Osteoblast (primary cell): ENCODE data around the gene ADCY7. TPM values are rescaled to one million over a fixed set of nuclear protein-coding genes. Genes with fewer than 3 reads are reported as not detected.

Source experiments
- DNase-seq: peaks from one replicate; pipeline ENCODE4 v3.0.0; 2011; ENCODE audit warnings: low spot score, mixed read lengths; ENCODE audit not compliant: insufficient read length; ENCODE audit errors: missing footprints
- H2AFZ ChIP-seq: 2 replicates; pipeline ENCODE4 v1.6.0; 2011; ENCODE audit warnings: mild to moderate bottlenecking, low read length
- H3K27ac ChIP-seq: 2 replicates; pipeline ENCODE4 v1.5.1; 2011; ENCODE audit warnings: mild to moderate bottlenecking, low read depth, low read length, moderate library complexity
- H3K27me3 ChIP-seq: 2 replicates; pipeline ENCODE4 v1.6.0; 2012; ENCODE audit warnings: mild to moderate bottlenecking, control low read depth, inconsistent platforms, low read length, moderate library complexity; ENCODE audit not compliant: insufficient read depth
- H3K36me3 ChIP-seq: 2 replicates; pipeline ENCODE4 v1.5.1; 2011; ENCODE audit warnings: mild to moderate bottlenecking, low read length, control low read depth, moderate library complexity; ENCODE audit not compliant: insufficient read depth
- H3K4me1 ChIP-seq: 2 replicates; pipeline ENCODE4 v1.5.1; 2011; ENCODE audit warnings: mild to moderate bottlenecking, low read length, control low read depth, moderate library complexity; ENCODE audit not compliant: insufficient read depth
- H3K4me2 ChIP-seq: 2 replicates; pipeline ENCODE4 v1.6.0; 2011; ENCODE audit warnings: mild to moderate bottlenecking, low read length; ENCODE audit not compliant: insufficient read depth
- H3K4me3 ChIP-seq: fragments of 200-600 bp; sonication (generic); 3 replicates; pipeline ENCODE4 v1.5.1; 2012; ENCODE audit warnings: mild to moderate bottlenecking, low read length, inconsistent platforms; ENCODE audit not compliant: insufficient read depth
- H3K79me2 ChIP-seq: 2 replicates; pipeline ENCODE4 v1.6.0; 2012; ENCODE audit warnings: mild to moderate bottlenecking, low read length, control low read depth, inconsistent platforms; ENCODE audit not compliant: insufficient read depth
- H3K9me3 ChIP-seq: 2 replicates; pipeline ENCODE4 v1.5.1; 2011; ENCODE audit warnings: low read depth, low read length, control low read depth
- H4K20me1 ChIP-seq: 2 replicates; pipeline ENCODE4 v1.6.0; 2012; ENCODE audit warnings: mild to moderate bottlenecking, low read length, control low read depth; ENCODE audit not compliant: insufficient read depth
- total RNA-seq: library from RNA; depleted of rRNA; stranded (reverse); fragments of >200 nt; gene quantifications from 2 replicates; pipeline ENCODE4 v1.2.3, GENCODE V29; 2012
- TF ChIP-seq, protein P1 (sequence below): IDR thresholded peaks from 2 replicates; pipeline ENCODE4 v1.5.1; 2011; ENCODE audit warnings: mild to moderate bottlenecking, low read depth, low read length, moderate library complexity; ENCODE audit errors: extremely low read depth

Gene ADCY7
- total RNA-seq, 1 donor: 51.0 TPM

GRCh38 chr16:50316102-50316847 is 49.9 kb downstream of the ADCY7 start:
- TF ChIP-seq, protein P1, sequence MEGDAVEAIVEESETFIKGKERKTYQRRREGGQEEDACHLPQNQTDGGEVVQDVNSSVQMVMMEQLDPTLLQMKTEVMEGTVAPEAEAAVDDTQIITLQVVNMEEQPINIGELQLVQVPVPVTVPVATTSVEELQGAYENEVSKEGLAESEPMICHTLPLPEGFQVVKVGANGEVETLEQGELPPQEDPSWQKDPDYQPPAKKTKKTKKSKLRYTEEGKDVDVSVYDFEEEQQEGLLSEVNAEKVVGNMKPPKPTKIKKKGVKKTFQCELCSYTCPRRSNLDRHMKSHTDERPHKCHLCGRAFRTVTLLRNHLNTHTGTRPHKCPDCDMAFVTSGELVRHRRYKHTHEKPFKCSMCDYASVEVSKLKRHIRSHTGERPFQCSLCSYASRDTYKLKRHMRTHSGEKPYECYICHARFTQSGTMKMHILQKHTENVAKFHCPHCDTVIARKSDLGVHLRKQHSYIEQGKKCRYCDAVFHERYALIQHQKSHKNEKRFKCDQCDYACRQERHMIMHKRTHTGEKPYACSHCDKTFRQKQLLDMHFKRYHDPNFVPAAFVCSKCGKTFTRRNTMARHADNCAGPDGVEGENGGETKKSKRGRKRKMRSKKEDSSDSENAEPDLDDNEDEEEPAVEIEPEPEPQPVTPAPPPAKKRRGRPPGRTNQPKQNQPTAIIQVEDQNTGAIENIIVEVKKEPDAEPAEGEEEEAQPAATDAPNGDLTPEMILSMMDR: no peak
- no peak overlapping the region for H3K27ac ChIP-seq
- H2AFZ ChIP-seq: no peak overlapping the region
- peaks cover 84% of the 10 kb centered on the region for H3K36me3 ChIP-seq
- no peaks in the 10 kb centered on the region for H4K20me1 ChIP-seq
- no peaks in the 10 kb centered on the region for H3K4me1 ChIP-seq
- H3K79me2 ChIP-seq: no peaks in the 10 kb centered on the region
- H3K27me3 ChIP-seq: no peaks in the 10 kb centered on the region
- H3K9me3 ChIP-seq: no peaks in the 10 kb centered on the region
- no peak for DNase-seq
- no peak overlapping the region for H3K4me3 ChIP-seq
- no peak overlapping the region for H3K4me2 ChIP-seq

- Histone ChIP-seq H3K4me1 (no peaks in the 10 kb centered on the region), H3K79me2 (no peaks in the 10 kb centered on the region), H3K36me3 (peaks cover 90% of the 10 kb centered on the region), H3K4me2 (no peak overlapping the region), H3K27me3 (no peaks in the 10 kb centered on the region), H3K27ac (no peak overlapping the region), H4K20me1 (no peaks in the 10 kb centered on the region), H2AFZ (no peak overlapping the region), H3K4me3 (no peak overlapping the region), H3K9me3 (no peaks in the 10 kb centered on the region)
- no peak for DNase-seq
- TF ChIP-seq, protein P1: no peak
These were observed 50.7 kb downstream of the ADCY7 start for GRCh38 chr16:50316848-50317630.

DNA sequence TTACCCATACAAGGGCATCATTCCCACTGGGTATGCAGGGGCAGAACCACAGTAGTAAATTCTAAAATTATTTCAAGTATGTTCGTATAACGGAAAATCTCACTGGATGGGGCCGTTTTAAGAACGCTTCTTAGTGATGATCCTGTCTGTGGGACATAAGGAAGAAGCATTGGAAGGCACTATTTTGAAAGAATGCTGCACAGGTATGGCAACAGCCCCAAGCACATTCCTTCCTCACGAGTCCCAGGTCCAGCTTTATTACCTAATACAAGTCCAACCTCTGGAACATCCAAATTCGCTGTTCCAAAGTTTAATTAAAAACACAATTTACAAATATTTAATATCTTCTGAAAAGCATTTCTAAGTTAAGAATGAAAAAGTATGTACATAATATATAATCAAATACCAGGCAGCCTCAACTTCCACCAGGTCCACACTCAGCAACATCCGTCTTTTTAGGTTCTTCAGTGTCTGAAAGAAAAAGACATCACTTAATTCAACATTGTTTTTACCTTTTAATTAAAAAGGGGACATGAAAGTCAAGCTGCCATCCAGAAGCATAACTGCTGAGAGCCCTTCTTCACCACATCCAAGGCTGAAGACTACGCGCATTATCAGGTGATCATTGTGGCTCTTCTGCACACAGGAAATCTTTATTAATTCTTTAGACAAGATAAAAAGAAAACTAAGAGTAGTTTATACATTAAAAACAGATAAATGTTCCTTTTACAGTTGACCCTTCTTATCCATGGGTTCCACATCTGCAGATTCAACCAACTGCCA is 52.6 kb downstream of the ADCY7 start:
- Histone ChIP-seq H3K4me3 (no peak overlapping the region), H3K9me3 (no peaks in the 10 kb centered on the region), H4K20me1 (no peaks in the 10 kb centered on the region), H3K27me3 (no peaks in the 10 kb centered on the region), H3K79me2 (no peaks in the 10 kb centered on the region), H3K4me2 (no peak overlapping the region), H3K36me3 (peaks cover 92% of the 10 kb centered on the region), H3K27ac (no peak overlapping the region), H2AFZ (no peak overlapping the region), H3K4me1 (no peaks in the 10 kb centered on the region)
- no peak for DNase-seq
- TF ChIP-seq, protein P1: no peak

- DNase-seq: no peak
- no peaks in the 10 kb centered on the region for H3K4me1 ChIP-seq
- H3K4me2 ChIP-seq: no peak overlapping the region
- H3K27ac ChIP-seq: no peak overlapping the region
- peaks cover 92% of the 10 kb centered on the region for H3K36me3 ChIP-seq
- no peaks in the 10 kb centered on the region for H4K20me1 ChIP-seq
- H3K27me3 ChIP-seq: no peaks in the 10 kb centered on the region
- TF ChIP-seq, protein P1: no peak
- no peak overlapping the region for H3K4me3 ChIP-seq
- H3K79me2 ChIP-seq: no peaks in the 10 kb centered on the region
- H2AFZ ChIP-seq: no peak overlapping the region
- no peaks in the 10 kb centered on the region for H3K9me3 ChIP-seq
These were observed 54.0 kb downstream of the ADCY7 start for GRCh38 chr16:50320310-50320709.
